Astrocyte of the hippocampus (primary cell): ENCODE data around the gene KICS2.
"Not testable (repeated sequence)": the region's sequence is repeated elsewhere in the genome, so short reads cannot be mapped to it uniquely, and the experiment has no call there.

Source experiments
- DNase-seq: peaks from one replicate; pipeline ENCODE4 v3.0.0; 2011; ENCODE audit warnings: low read depth, low spot score

KICS2 gene

DNA sequence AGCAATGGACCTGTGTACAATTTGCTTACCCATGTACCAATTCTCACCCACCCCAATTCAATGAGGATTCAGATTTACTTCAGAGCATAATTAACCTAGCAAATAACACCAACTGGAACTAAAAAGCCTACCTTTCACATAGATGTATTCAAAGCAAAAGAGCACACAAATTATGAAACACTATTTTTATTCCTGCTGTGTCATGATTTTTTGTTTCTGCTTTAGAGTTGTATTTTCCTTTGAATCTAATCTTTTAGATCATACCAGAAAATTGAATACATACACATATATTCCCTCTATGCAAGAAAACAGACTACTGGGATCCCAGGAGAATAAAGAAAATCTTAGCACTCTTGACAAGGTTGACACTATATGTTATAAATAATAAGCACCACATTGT is 5.9 kb downstream of the KICS2 start:
- DNase-seq: no peak

DNA sequence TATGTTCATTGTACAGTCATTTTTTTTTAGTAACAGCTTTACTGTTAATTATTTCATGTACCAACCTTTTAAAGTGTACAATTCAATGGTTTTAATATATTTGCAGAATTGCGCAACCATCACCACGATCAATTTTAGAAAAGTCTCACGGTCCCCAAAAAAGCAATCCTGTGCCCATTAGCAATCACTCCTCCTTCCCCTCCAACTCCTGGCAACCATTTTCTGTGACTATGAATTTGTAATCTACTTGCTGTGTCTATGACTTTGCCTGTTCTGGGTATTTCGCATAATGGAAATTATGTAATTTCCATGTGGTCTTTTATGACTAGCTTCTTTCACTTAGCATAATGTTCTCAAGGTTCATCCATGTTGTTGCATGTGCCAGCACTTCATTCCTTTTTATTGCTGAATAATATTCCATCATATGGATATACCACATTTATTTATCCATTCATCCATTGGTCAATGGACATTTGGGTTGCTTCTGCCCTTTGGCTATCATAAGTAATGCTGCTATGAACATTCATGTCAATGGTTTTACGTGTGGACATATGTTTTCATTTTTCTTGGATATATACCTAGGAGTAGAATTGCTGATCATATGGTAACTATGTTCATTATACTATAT is 9.9 kb downstream of the KICS2 start:
- no peak for DNase-seq

DNA sequence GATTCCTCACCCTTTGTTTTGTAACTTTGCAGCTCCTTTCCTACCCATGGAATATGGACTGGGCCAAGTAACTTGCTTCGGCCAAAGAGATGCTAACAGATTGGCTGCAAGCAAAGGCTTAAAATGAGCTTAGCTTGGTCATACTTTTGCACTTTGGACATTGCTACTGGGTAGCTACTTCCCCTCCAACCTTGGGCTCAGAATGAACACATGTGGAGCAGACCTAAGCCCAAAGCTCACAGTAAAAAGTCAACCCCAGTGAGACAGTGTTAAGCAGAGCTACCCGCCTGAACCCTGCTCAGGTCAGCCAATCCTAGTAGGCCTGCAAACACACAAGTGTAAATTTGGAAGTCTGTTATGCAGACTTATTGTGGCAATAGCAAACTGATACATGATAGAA is 14.6 kb downstream of the KICS2 start:
- DNase-seq: no peak

DNA sequence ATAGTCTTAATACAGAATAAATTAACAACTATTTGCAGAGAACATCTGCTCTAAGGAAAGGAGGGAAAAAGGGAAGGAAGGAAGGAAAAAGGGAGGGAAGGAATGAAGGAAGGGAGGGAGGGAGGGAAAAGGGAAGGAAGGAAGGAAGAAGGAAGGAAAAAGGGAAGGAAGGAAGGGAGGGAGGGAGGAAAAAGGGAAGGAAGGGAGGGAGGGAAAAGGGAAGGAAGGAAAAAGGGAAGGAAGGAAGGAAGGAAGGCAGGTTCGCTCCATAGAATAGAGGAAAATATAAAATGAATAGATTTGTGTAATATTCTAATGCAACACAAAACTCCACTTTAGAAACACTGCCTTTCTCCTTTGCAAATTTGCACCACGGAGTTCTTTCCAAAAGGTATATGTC is 16.6 kb downstream of the KICS2 start:
- no peak for DNase-seq

DNA sequence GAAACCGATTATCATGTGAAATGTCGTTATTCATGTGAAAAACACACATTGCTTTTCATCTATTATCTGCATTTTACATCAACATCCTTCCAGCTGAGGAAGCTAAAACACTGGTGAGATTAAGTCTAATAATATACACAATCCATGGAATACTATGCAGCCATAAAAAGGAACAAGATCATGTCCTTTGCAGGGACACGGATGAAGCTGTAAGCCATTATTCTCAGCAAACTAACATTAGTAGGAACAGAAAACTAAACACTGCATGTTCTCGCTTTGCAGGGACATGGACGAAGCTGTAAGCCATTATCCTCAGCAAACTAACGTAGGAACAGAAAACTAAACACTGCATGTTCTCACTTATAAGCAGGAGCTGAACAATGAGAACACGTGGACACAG is 18.3 kb downstream of the KICS2 start:
- no peak for DNase-seq

DNA sequence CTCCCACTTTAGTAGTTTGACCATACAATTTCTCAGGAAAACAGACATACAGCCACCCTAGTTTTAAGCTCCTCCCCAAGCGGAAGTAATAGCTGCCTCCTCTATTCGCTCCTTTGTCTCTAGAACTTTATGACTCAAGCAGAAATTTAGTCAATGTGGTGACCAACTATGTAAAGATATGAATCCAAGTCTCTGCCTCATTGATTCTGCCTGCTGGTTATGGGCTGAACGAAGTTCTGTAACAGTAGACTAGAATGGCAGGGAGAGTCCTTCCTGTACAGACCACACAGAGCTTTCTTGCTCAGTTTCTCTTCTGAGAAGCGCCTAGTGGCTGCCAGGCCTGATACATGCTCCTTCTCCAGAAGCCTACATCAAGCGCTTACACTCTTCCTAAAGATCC is 19.1 kb downstream of the KICS2 start:
- DNase-seq: no peak

DNA sequence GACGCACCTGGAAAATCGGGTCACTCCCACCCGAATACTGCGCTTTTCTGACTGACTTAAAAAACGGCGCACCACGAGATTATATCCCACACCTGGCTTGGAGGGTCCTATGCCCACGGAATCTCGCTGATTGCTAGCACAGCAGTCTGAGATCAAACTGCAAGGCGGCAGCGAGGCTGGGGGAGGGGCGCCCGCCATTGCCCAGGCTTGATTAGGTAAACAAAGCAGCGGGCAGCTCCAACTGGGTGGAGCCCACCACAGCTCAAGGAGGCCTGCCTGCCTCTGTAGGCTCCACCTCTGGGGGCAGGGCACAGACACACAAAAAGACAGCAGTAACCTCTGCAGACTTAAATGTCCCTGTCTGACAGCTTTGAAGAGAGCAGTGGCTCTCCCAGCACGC is 26.3 kb downstream of the KICS2 start:
- not testable (repeated sequence) for DNase-seq

DNA sequence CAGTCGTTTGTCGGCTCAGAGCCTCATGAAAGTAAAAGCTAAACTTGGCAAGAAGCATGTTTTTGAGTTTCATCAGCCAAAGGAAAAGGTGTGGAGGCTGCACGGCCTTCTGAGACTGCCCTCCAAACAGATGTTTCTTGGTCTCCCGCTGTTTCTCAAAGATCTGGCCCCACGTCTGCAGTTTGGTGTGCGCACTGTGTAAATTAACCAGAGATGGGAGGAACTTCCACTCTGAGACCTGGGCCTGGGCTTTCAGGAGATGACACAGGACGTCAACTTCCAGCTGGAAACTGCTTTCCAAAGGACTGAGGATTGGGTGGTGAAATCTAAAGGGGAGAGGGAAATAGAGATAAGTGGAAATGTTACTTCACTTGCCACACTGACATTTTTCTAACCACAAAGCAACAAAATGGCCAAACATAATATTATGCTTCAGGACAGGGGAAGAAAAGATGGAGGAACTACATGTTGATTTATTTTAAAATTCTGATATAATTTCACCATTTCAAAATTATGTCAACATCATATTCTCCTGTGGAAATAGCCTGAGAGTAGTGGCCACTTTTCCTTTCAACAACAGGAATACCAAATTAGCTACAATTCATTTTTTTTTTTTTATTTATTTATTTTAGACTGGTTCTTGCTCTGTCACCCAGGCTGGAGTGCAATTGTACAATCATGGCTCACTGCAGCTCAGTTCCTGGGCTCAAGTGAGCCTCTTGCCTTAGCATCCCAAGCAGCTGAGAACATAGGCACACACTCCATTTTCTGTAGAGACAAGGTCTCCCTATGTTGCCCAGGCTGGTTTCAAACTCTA is 27.6 kb downstream of the KICS2 start:
- peak; percentile 21 for DNase-seq

DNA sequence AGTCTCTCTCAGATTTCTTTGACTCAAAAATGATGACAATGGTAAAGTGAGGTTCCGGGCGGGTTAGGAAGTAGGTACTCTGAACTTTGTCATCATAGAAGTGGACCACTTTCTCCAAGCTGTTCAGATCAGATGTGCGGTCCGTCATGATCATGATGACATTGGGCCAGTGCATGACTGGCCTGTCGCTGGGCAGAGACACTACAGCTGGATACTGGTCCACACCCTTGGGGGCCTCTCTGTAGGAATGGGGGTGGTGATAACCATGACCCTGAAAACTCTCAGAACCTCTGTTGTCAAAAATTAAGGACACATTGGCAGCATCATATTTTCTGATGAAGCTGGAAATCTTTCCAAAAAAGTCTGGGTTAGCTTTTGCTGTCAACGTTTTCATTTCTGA is 28.2 kb downstream of the KICS2 start:
- DNase-seq: no peak

DNA sequence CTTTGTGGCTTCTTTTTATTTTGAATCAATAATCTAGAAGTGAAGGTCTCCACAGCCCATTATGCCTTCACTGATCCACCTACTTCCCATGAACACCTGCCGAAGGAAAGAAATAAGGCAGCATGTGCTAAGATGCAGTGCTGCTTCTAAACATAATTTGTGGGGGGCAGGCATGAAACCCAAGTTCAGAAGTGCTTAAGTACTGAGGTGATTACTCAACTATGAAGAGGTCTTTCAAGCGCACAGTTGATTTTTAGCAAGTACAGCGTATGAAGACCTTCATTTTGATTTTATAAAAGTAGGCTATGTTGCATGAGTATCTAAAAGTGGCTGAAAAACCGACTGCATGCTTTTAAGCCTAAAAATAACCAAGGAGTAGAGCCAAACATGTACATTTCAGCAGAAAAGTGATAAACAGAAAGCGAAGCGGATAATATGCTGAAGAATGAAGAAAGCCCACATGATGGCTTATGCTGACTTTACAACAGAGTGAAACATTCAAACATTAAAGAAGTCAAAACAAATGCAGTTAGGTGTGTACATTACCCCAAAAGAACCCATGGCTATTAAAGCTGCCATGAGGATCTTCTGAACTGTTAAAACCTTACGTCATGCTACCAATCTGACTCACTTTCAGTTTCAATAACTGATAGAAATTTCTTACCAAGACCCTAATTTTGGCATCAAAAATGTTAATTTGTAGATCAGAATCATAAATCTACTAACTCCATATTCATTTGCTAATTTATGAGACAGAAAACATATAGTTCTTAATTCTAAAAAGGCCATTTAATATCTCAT is 29.3 kb downstream of the KICS2 start:
- DNase-seq: no peak

DNA sequence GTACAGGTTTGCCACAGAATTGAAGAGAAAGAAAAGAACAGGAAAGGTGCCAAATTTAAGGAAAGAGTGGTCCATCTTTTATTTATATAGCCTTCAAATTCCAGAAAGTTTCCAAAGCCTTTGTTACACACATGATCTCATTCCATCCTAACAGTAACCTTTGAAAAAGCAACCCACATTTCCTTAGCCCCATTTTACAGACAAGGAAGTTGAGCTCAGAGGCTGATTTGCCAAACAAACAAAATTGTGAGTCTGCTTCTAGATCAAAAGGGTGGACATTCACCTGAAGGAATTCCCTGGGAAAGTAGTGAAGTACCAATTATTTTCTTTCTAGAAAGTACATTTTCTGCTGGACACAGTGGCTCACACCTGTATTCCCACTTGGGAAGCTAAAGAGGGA is 32.0 kb downstream of the KICS2 start:
- DNase-seq: no peak

DNA sequence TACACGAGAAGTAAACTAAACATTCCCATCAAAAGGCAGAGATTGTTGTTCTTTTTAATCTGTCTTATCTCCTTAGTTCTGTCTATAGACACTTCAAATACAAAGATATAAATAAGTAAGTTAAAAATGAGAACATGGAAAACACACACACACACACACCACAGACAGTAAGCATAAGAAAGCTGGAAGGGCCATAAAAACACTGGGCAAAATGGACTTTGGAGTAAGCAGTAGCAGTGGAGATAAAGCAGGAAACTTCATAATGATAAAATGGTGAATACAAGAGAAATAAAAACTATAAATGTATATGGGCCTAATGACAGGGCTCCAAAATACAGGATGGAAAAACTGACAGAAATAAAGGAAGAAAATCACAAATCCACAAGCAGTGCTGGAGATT is 32.6 kb downstream of the KICS2 start:
- no peak for DNase-seq

DNA sequence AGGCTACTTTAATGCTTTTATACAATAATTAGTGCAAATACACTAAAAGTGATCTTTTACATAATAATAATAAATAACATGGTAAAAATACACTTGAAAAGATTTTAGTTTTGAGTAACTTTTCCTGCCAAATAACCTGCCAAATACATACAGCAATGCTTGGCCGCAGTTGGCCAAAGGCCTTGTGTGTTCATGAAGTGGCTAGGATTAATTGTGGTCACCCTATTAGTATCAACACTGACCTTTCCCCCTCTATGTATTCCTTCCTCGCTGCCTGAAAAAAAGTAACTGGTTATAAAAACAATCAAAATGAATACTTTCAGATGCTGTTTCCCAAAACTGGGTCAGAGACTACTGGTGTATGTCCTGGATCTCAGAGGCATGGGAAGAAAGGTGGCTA is 34.3 kb downstream of the KICS2 start:
- no peak for DNase-seq

DNA sequence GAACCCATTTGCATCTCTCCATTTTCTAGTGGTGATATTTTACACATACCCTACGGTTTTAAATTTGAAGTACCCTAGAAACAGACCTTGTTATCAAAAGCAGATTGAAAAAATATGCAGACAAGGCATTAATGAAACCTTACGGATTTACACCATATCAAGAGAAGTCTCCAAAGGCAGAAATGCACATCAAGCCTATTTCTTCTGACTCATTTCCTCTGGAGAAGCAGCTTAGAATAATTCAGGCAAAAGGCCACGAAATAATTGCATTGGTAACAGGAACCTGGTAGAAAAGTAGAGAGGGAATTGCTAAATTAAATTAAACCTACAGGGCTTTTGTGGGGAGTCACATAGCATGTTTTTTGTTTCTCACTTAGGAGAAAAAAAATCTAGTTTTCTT is 34.7 kb downstream of the KICS2 start:
- DNase-seq: peak; percentile 64

DNA sequence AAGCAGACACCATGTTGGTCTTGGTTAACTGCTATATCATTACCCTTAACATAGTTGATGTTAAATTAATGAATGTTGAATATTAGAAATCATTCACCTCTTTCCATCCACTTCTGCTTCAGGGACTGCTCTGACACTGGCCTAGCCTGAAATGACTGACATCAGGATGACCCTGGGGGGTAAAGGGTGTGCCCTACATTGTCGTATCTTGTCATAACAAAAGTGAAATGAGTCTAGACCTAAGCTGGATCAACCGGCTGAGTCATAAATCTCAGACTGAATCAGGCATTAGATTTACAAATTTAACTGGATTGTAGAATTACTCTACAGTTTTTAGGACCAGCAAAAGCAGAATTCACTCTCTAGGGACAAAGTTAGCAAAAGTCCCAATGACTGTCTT is 35.3 kb downstream of the KICS2 start:
- peak; percentile 20 for DNase-seq

DNA sequence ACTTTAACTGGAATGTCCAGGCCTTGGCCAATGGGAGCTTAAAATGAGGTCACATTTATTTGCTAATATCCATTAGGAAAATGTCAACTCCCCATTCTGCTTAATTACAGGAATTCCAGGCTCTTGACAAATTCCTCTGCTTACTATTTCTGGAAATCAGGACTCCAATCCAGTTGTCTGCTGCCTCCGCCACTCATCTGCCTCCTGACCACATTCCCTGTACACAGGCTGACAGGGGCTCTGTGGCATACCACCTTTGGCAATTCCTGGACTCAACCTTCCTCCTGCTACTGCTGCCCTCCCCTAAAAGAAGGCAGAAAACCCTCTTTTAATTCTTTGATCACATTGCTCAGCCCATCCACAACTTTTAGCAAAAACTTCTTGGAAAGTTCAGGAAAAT is 37.9 kb downstream of the KICS2 start:
- DNase-seq: no peak

DNA sequence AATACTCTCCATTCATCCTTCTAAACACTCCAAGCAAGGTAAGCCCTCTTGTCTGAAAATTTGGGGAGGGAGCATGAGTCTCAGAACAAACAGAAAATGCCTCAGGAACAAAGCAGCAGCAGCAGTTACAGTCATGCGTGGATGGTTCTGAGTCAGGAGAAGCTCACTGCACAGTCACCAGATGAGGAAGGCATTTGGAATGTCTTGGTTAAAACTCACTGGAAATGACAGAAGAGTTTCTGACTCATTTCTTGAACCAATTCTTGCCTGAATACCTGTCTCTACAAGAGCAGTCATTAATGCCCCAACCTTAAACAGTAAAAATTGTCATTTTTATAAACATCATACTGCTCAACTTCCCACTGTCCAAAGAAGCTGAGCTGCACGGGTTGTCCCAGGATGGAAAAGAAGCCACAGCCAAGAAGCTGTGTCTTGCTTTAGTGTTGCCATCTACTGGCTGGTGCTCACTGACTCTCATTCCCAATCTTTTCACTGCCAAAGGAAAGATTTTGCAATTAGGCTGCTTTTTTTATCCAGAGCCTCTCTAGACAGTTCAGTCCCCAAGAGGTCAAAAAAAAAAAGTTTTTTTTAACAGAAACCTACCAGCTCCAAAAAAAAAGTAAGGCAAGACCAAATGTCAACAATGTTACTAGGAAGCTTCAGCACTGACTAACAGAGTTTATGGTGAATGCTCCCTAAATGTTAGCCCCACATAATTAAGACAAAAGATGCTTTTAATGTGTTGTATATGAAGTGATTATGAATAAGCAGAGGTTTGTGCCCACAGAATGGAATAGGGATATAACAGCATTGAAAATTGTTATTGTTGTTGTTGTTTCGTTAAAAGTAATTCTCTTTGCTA is 40.4 kb downstream of the KICS2 start:
- DNase-seq: peak; percentile 95

DNA sequence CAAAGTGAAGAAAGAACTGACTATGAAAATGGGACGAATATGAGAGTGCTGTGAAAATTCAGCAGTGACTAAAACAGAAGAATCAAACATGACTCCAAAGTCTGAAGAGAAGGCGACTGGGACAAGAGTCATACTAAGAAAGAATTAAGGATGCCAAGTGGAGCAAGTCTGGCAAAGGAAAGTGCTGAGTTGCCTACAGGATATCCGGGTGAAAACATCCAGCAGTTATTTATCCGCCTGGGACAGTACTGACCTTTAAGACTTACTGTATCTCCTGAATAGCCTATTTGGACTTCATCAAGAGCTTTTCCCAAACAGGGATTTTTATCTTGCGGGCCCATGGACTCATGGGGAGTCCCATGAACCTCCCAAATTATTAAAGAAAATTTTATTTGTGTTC is 41.1 kb downstream of the KICS2 start:
- peak; percentile 60 for DNase-seq

DNA sequence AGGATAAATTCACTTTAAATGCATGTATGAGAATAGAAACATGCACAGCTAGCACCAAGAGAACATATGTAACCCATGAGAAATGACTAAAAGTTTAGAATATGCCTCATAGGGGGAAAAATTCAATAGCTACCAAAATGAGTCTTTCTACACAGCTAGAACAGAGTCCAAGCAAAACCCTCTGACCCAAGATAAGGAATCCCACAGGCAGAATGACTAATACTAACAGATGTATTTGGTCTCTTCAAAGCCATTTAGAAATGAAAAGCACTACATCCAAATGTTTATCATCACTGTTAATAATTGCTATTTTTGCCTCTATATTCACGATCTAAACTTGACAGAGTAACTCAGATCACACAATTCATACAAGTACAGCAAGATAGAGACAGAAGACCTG is 44.0 kb downstream of the KICS2 start:
- DNase-seq: peak; percentile 64

DNA sequence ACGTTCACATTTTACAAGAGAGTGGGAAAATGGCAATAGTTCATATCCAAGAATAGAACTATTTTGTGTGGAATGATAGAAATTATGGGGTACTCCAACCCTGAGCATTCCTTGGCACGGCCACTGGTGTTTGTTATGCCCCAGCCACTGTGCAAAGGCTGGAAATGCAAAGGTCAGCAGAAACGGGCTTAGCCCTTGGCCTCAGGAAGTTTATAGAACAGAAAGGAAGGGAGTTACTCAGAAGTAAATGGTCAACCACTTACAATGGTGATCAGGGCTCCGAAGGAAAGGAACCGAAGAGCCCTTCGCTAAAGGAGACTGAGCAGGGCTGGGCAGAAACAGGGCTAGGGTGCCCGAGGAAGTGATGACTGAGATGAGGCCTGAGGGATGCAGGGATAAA is 45.1 kb downstream of the KICS2 start:
- no peak for DNase-seq

DNA sequence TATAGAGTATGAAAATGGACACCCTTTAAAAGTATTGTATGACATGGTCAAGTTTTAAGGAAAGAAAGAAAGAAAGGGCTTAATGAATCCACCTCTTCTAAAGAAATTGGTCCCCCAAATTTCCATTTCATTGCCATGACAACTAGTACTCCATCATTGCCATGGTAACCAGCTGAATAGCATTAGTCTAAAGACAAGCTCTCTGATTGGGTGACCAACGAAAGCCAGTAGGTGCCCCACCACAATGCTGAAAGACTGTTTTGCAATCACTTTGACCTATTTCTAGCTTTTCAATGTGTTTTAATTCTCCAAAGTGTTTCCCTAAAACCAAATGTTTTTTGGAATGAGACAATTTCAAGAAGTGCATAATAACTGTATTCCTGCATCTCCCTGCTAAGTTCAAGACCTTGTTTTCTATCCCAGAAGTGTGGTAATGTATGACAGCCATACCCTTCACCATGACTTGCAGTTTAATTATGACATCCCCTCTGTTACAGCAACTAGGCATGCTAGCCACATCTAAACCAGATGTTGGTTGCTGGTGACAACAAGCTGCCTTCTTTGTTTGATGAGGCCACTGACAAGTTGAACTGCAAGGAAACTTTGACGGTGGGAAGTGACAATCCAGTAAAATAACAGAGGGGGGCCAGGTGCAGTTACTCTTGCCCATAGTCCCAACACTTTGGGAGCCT is 46.7 kb downstream of the KICS2 start:
- no peak for DNase-seq
